ENCODE results near the gene TSPAN18.

DNA sequence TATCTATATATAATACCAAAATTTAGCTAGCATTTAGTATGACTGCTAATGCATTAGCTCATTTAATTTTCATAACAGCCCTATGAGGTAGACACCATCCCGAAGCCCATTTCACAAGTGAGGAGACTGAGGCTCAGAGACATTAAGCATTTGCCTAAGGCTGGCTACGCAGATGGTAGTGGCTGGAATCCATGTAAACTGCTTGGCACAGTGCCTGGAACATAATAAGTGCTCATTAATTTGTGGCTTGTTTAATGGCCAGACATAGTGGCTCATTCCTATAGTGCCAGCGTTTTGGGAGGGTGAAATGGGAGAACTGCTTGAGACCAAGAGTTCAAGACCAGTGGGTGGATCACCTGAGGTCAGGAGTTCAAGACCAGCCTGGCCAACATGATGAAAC is 241.7 kb downstream of the TSPAN18 start:
- TF ChIP-seq, protein P1, sequence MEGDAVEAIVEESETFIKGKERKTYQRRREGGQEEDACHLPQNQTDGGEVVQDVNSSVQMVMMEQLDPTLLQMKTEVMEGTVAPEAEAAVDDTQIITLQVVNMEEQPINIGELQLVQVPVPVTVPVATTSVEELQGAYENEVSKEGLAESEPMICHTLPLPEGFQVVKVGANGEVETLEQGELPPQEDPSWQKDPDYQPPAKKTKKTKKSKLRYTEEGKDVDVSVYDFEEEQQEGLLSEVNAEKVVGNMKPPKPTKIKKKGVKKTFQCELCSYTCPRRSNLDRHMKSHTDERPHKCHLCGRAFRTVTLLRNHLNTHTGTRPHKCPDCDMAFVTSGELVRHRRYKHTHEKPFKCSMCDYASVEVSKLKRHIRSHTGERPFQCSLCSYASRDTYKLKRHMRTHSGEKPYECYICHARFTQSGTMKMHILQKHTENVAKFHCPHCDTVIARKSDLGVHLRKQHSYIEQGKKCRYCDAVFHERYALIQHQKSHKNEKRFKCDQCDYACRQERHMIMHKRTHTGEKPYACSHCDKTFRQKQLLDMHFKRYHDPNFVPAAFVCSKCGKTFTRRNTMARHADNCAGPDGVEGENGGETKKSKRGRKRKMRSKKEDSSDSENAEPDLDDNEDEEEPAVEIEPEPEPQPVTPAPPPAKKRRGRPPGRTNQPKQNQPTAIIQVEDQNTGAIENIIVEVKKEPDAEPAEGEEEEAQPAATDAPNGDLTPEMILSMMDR (conservative IDR thresholded peaks at IDR 0.05; ENCODE audit: low read length) = no peak
- no peak for TF ChIP-seq EZH2phosphoT487 (IDR thresholded peaks at IDR 0.05; ENCODE audit: borderline replicate concordance, low read depth, low read length)
